GM12878 (cell line): ENCODE results near the gene COMMD3. TPM values are rescaled to one million over a fixed set of nuclear protein-coding genes. Genes with fewer than 3 reads are reported as not detected.

Experiments used
- ATAC-seq: fragments of 200-7000 bp; cut with Tn5 transposase; 3 replicates; pipeline ENCODE4 v1.9.1; 2020; ENCODE audit warnings: mild to moderate bottlenecking, moderate library complexity
- BruUV-seq: library from RNA; stranded (reverse); fragments of 400-500 nt; replicated peaks from 2 replicates; lab custom pipeline; 2021; lab: Mats Ljungman, UMichigan
- CTCF ChIA-PET: fragments of 300-600 bp; sonication (Branson Sonifier 250); formaldehyde crosslinking; extraction: SDS; loops from one replicate; lab custom pipeline; 2021; ENCODE audit warnings: inconsistent platforms; lab: Yijun Ruan, JAX
- POLR2A ChIA-PET: fragments of 350-600 bp; formaldehyde crosslinking; extraction: SDS; loops from one replicate; lab custom pipeline; 2021; ENCODE audit warnings: inconsistent platforms; lab: Charles Lee
- RAD21 ChIA-PET: fragments of 300-600 bp; sonication (Branson Sonifier 250); formaldehyde crosslinking; loops from one replicate; lab custom pipeline; 2023; ENCODE audit warnings: antibody characterized with exemption; ENCODE audit not compliant: unreplicated experiment; lab: Charles Lee
- SMC1A ChIA-PET: fragments of 300-600 bp; sonication (Branson Sonifier 250); formaldehyde crosslinking; loops from one replicate; lab custom pipeline; 2023; ENCODE audit not compliant: unreplicated experiment, uncharacterized antibody; lab: Charles Lee
- DNase-seq: peaks from one replicate; pipeline ENCODE4 v3.0.0-alpha.2; 2011; ENCODE audit warnings: low read depth, low spot score
- FAIRE-seq: peaks from 3 replicates; lab custom pipeline; 2011; peaks lifted over from hg19 to GRCh38; lab: Jason Lieb, UNC
- H2AFZ ChIP-seq: 2 replicates; pipeline ENCODE4 v1.6.0; 2011; ENCODE audit warnings: low read depth, low read length, control low read depth; ENCODE audit not compliant: control insufficient read depth
- H3K27ac ChIP-seq: 2 replicates; pipeline ENCODE4 v1.5.1; 2011; ENCODE audit warnings: control low read depth; ENCODE audit not compliant: control insufficient read depth, insufficient read depth
- H3K27me3 ChIP-seq, 2 experiments: replicated peaks in 1 of 2; 2 replicates each; pipeline versions ENCODE4 v1.6.0 to v1.6.1; 2011; ENCODE audit warnings: low read length in 1 of 2; ENCODE audit not compliant: control insufficient read depth in 2 of 2, insufficient read depth in 2 of 2
- H3K36me3 ChIP-seq, 2 experiments: 2 replicates each; pipeline ENCODE4 v1.5.1; 2011; ENCODE audit warnings: low read length in 1 of 2; ENCODE audit not compliant: control insufficient read depth in 2 of 2, insufficient read depth in 2 of 2
- H3K4me1 ChIP-seq: 2 replicates; pipeline ENCODE4 v1.6.1; 2011; ENCODE audit warnings: mild to moderate bottlenecking, low read length, moderate library complexity, mixed read lengths; ENCODE audit not compliant: control insufficient read depth, insufficient read depth
- H3K4me2 ChIP-seq: 2 replicates; pipeline ENCODE4 v1.6.0; 2011; ENCODE audit warnings: control low read depth; ENCODE audit not compliant: control insufficient read depth, insufficient read depth
- H3K4me3 ChIP-seq: fragments of 200-600 bp; sonication (generic); 2 replicates; pipeline ENCODE4 v1.5.1; 2016
- H3K79me2 ChIP-seq: 2 replicates; pipeline ENCODE4 v1.6.0; 2011; ENCODE audit warnings: low read length; ENCODE audit not compliant: control insufficient read depth, insufficient read depth
- H3K9ac ChIP-seq: 2 replicates; pipeline ENCODE4 v1.8.0; 2011; ENCODE audit warnings: low read length, control low read depth, mixed read lengths; ENCODE audit not compliant: control insufficient read depth, insufficient read depth
- H3K9me3 ChIP-seq: replicated peaks from 3 replicates; pipeline ENCODE4 v1.5.1; 2011; ENCODE audit warnings: mild to moderate bottlenecking, low read length; ENCODE audit not compliant: control insufficient read depth, insufficient read depth
- H4K20me1 ChIP-seq: 2 replicates; pipeline ENCODE4 v1.6.0; 2011; ENCODE audit not compliant: control insufficient read depth, insufficient read depth
- CEBPB ChIP-seq, 2 experiments: fragments of 150-350 bp in 1 of 2; IDR thresholded peaks; 2 replicates each; pipeline ENCODE4 v1.6.1; 2012 to 2014; ENCODE audit warnings: low read depth in 2 of 2, low read length in 2 of 2, borderline replicate concordance in 1 of 2, inconsistent platforms in 1 of 2
- EP300 ChIP-seq, 2 experiments: fragments of 150-350 bp in 1 of 2; IDR thresholded peaks; 2 replicates each; pipeline ENCODE4 v1.6.1; 2011 to 2012; ENCODE audit warnings: low read depth in 2 of 2, low read length in 2 of 2, borderline replicate concordance in 1 of 2, improper control_type of control experiment in 1 of 2, inconsistent platforms in 1 of 2; ENCODE audit not compliant: control insufficient read depth in 1 of 2
- GATAD2B ChIP-seq: fragments of 450-650 bp; conservative IDR thresholded peaks from 2 replicates; pipeline ENCODE4 v1.6.1; 2017; ENCODE audit warnings: low read depth, mild to moderate bottlenecking, moderate library complexity
- KAT2A ChIP-seq: conservative IDR thresholded peaks from 2 replicates; pipeline ENCODE4 v1.6.1; 2011; ENCODE audit warnings: low read depth, low read length; ENCODE audit not compliant: control insufficient read depth
- PAX8 ChIP-seq: fragments of 450-650 bp; IDR thresholded peaks from 2 replicates; pipeline ENCODE4 v1.6.1; 2017; ENCODE audit warnings: mild to moderate bottlenecking, moderate library complexity
- POU2F2 ChIP-seq: IDR thresholded peaks from 3 replicates; pipeline ENCODE4 v1.6.1; 2011; ENCODE audit warnings: low read depth, mild to moderate bottlenecking, low read length, borderline replicate concordance
- SMAD5 ChIP-seq: IDR thresholded peaks from 2 replicates; pipeline ENCODE4 v1.6.1; 2016; ENCODE audit warnings: antibody characterized with exemption, low read depth
- SRF ChIP-seq, 2 experiments: IDR thresholded peaks; 2 replicates each; pipeline ENCODE4 v1.6.1; 2011; ENCODE audit warnings: low read depth in 2 of 2, low read length in 2 of 2, mild to moderate bottlenecking in 1 of 2, moderate library complexity in 1 of 2
- TAF1 ChIP-seq: IDR thresholded peaks from 2 replicates; pipeline ENCODE4 v1.6.1; 2011; ENCODE audit warnings: mild to moderate bottlenecking, low read depth, low read length, borderline replicate concordance
- TBL1XR1 ChIP-seq: IDR thresholded peaks from 2 replicates; pipeline ENCODE4 v1.6.1; 2012; ENCODE audit warnings: low read depth, low read length, improper control_type of control experiment
- WGBS: methylation state at CpG from one replicate; pipeline ENCODE4 v1.1.6; 2016; ENCODE audit warnings: low lambda C conversion rate; ENCODE audit not compliant: insufficient replicate concordance, insufficient coverage; ENCODE audit errors: missing lambda C conversion rate; 5-methylcytosine and 5-hydroxymethylcytosine counted together
- in situ Hi-C: fragments of 300-500 bp; cut with MboI; formaldehyde crosslinking; loops from 9 replicates; pipeline ENCODE4 v1.14.3; 2018; ENCODE audit warnings: mixed read lengths
- intact Hi-C: fragments of 100-400 bp; cut with micrococcal nuclease; formaldehyde crosslinking; loops from one replicate; pipeline ENCODE4 v1.14.2; 2022; ENCODE audit not compliant: unreplicated experiment
- polyA plus RNA-seq, 11 experiments: library from polyadenylated mRNA; depleted of rRNA in 4 of 11; unstranded in 6 of 11; stranded (reverse) in 5 of 11; fragments of >200 nt; fragmentation: Nextera tagmentation in 4 of 11; fragmentation: Illumina TruSeq in 1 of 11; extraction: Ambion mirVana in 4 of 11; extraction: Trizol in 1 of 11; gene quantifications; 1 replicate in 1 of 11; 2 replicates in 10 of 11; pipeline versions ENCODE4 v1.2.1 to v1.2.3, GENCODE V29; 2011 to 2016; ENCODE audit warnings: inconsistent platforms in 2 of 11, missing spikeins in 2 of 11, low read depth in 1 of 11
- total RNA-seq, 4 experiments: library from RNA; depleted of rRNA in 3 of 4; stranded (reverse); fragments of >200 nt in 3 of 4; fragmentation: Illumina TruSeq in 1 of 4; extraction: Trizol in 1 of 4; gene quantifications; 2 replicates each; pipeline versions ENCODE4 v1.2.1 to v1.2.3, GENCODE V29; 2013 to 2021
- TF ChIP-seq, protein P1 (sequence below): fragments of 450-650 bp; IDR thresholded peaks from 2 replicates; pipeline ENCODE4 v1.6.1; 2018; ENCODE audit warnings: borderline replicate concordance, mild to moderate bottlenecking; ENCODE audit not compliant: partially characterized antibody

Gene COMMD3
- total and polyA plus RNA-seq, 10 of the 15 experiments (the other 5 are each of a cell fraction or from before 2014, with no cell fraction given), result 64.5 to 248 (median 84.4) TPM

DNA sequence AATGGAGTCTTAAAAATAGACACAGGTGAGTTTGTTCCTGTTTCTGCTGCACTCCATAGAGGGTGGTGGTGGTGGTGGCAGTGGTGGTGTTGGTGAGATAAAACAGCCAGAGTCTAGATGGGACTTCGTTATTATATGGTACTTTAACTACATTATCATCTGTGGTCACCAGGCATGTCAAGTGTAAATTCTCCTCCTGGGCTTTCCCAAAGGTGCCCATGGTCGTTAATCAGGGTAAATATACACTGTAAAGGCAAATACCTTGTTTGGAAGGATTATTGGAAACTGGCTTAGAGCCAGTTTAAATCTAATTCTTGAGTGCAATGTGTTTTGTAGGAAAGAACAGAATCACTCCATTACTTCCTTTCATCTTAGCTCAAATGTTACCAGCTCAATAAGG lies 21.5 kb upstream of the COMMD3 start (continued):
- no peak for TF ChIP-seq TAF1

DNA sequence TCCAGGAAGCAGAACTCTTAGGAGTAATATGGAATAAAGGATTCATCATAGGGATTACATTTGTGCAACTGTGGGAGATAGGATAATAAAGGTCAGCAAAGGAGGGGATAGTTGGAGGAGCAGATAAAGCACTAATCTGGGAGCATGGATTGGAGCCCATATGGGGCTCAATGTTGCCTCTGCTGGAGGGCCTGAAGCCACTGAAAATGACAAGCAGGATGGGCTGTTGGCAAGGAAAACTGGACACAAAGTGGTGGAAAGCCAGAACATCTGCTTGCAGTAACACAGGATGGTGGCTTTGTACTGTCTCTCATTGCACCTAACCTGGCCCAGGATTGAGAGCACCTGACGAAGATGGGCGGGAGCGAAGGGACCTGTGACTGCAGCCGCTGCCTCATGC lies 15.0 kb upstream of the COMMD3 start:
- H3K9me3 ChIP-seq, result no peaks in the 10 kb centered on the region
- RAD21 ChIA-PET, result no interaction called here
- no peaks in the 10 kb centered on the region for H3K4me1 ChIP-seq
- H3K9ac ChIP-seq, result no peak overlapping the region
- H3K4me2 ChIP-seq, result no peak overlapping the region
- 70% methylated on average over 4 of the region's 4 CpGs for WGBS
- H3K36me3 ChIP-seq, result no peaks in the 10 kb centered on the region
- H4K20me1 ChIP-seq, result no peaks in the 10 kb centered on the region
- FAIRE-seq (no peak), ATAC-seq (no peak), DNase-seq (no peak)
- in situ Hi-C loops (no loop called here), intact Hi-C loops (no loop called here)
- CTCF ChIA-PET, result no interaction called here
- POLR2A ChIA-PET, result no interaction called here
- H3K27ac ChIP-seq, result no peak overlapping the region
- no TSS peak for BruUV-seq
- H3K4me3 ChIP-seq, result no peak overlapping the region
- TF ChIP-seq KAT2A (no peak), CEBPB (IDR thresholded peaks at IDR 0.05; ENCODE audit: borderline replicate concordance in 1 of 2, low read depth in 2 of 2, low read length in 2 of 2) (no peak), SMAD5 (no peak), GATAD2B (no peak)
- no peak overlapping the region for H2AFZ ChIP-seq
- no peaks in the 10 kb centered on the region for H3K79me2 ChIP-seq
- SMC1A ChIA-PET, result interaction anchor here (1.0 kb wide), 1 partner anchor 40 kb away, joined by 3 read pairs; no protein-coding TSS in a partner anchor
- H3K27me3 ChIP-seq, result no peaks in the 10 kb centered on the region

DNA sequence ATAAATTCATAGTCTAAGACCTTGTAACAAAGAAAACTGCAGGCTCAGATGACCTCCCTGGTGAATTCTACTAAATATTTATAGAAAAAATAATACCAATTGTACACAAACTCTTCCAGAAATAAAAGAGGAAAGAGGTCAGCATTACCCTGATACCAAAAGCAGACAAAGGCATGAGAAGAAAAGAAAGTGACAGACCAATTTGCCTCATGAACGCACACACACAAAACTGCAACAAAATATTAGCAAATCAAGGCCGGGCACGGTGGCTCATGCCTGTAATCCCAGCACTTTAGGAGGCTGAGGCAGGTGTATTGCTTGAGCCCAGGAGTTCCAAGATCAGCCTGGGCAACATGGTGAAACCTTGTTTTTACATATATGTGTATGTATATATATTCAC lies 12.7 kb upstream of the COMMD3 start:
- CTCF ChIA-PET, result no interaction called here
- Histone ChIP-seq H3K79me2 (no peaks in the 10 kb centered on the region), H3K27ac (no peak overlapping the region), H3K9ac (no peak overlapping the region), H3K36me3 (no peaks in the 10 kb centered on the region), H3K27me3 (no peaks in the 10 kb centered on the region), H3K4me3 (no peak overlapping the region), H3K9me3 (no peaks in the 10 kb centered on the region), H2AFZ (no peak overlapping the region), H3K4me1 (no peaks in the 10 kb centered on the region), H3K4me2 (no peak overlapping the region), H4K20me1 (no peaks in the 10 kb centered on the region)
- RAD21 ChIA-PET, result no interaction called here
- FAIRE-seq (no peak), DNase-seq (no peak), ATAC-seq (no peak)
- in situ Hi-C loops (no loop called here), intact Hi-C loops (no loop called here)
- TF ChIP-seq SRF (IDR thresholded peaks at IDR 0.05; ENCODE audit: low read depth in 2 of 2, low read length in 2 of 2) (no peak), PAX8 (no peak), POU2F2 (no peak), TBL1XR1 (no peak), EP300 (IDR thresholded peaks at IDR 0.05; ENCODE audit: borderline replicate concordance in 1 of 2, control insufficient read depth in 1 of 2, low read depth in 2 of 2, low read length in 2 of 2) (no peak)
- TF ChIP-seq, protein P1, sequence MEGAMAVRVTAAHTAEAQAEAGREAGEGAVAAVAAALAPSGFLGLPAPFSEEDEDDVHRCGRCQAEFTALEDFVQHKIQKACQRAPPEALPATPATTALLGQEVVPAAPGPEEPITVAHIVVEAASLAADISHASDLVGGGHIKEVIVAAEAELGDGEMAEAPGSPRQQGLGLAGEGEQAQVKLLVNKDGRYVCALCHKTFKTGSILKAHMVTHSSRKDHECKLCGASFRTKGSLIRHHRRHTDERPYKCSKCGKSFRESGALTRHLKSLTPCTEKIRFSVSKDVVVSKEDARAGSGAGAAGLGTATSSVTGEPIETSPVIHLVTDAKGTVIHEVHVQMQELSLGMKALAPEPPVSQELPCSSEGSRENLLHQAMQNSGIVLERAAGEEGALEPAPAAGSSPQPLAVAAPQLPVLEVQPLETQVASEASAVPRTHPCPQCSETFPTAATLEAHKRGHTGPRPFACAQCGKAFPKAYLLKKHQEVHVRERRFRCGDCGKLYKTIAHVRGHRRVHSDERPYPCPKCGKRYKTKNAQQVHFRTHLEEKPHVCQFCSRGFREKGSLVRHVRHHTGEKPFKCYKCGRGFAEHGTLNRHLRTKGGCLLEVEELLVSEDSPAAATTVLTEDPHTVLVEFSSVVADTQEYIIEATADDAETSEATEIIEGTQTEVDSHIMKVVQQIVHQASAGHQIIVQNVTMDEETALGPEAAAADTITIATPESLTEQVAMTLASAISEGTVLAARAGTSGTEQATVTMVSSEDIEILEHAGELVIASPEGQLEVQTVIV, result no peak
- BruUV-seq, result no TSS peak
- WGBS, result 87% methylated on average over 3 of the region's 3 CpGs
- POLR2A ChIA-PET, result no interaction called here
- SMC1A ChIA-PET, result no interaction called here
